ENCODE data around the gene DHTKD1.

DNA sequence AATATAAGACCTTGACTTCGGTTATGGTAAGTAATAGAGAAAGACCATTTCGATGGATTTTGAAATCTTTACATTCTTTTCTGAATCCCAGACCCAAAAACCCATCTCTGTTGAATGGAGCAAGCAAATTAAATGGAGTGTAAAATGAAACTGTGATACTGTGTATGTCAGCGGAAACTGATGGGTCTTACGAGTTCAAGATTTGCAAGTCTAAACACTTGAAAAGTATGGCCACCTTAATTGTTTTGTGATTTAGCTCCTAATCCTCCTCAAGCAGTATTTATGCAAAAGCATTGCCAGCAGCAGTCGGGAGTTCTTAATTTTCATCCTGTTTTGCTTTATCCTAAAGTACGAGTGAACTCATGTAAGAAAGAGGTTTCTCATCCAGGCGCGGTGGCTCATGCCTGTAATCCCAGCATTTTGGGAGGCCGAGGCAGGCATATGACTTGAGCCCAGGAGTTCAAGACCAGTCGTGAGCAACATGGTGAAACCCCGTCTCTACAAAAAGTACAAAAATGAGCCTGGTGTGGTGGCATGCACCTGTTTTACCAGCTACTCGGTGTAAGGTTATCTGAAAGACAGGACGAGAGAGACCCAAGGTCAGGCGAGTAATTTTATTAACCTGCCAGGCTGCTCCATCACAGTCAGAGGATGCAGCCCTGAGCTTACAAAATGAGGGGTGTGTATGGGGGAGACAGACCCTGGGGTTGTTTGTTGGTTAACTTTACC lies 5.8 kb upstream of the DHTKD1 start:
- TF ChIP-seq, protein P1, sequence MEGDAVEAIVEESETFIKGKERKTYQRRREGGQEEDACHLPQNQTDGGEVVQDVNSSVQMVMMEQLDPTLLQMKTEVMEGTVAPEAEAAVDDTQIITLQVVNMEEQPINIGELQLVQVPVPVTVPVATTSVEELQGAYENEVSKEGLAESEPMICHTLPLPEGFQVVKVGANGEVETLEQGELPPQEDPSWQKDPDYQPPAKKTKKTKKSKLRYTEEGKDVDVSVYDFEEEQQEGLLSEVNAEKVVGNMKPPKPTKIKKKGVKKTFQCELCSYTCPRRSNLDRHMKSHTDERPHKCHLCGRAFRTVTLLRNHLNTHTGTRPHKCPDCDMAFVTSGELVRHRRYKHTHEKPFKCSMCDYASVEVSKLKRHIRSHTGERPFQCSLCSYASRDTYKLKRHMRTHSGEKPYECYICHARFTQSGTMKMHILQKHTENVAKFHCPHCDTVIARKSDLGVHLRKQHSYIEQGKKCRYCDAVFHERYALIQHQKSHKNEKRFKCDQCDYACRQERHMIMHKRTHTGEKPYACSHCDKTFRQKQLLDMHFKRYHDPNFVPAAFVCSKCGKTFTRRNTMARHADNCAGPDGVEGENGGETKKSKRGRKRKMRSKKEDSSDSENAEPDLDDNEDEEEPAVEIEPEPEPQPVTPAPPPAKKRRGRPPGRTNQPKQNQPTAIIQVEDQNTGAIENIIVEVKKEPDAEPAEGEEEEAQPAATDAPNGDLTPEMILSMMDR (IDR thresholded peaks at IDR 0.05), result no peak
- TF ChIP-seq SIN3A (IDR thresholded peaks at IDR 0.05; ENCODE audit: borderline replicate concordance, insufficient read depth, low read depth, low read length), result no peak
- TF ChIP-seq, protein P2, sequence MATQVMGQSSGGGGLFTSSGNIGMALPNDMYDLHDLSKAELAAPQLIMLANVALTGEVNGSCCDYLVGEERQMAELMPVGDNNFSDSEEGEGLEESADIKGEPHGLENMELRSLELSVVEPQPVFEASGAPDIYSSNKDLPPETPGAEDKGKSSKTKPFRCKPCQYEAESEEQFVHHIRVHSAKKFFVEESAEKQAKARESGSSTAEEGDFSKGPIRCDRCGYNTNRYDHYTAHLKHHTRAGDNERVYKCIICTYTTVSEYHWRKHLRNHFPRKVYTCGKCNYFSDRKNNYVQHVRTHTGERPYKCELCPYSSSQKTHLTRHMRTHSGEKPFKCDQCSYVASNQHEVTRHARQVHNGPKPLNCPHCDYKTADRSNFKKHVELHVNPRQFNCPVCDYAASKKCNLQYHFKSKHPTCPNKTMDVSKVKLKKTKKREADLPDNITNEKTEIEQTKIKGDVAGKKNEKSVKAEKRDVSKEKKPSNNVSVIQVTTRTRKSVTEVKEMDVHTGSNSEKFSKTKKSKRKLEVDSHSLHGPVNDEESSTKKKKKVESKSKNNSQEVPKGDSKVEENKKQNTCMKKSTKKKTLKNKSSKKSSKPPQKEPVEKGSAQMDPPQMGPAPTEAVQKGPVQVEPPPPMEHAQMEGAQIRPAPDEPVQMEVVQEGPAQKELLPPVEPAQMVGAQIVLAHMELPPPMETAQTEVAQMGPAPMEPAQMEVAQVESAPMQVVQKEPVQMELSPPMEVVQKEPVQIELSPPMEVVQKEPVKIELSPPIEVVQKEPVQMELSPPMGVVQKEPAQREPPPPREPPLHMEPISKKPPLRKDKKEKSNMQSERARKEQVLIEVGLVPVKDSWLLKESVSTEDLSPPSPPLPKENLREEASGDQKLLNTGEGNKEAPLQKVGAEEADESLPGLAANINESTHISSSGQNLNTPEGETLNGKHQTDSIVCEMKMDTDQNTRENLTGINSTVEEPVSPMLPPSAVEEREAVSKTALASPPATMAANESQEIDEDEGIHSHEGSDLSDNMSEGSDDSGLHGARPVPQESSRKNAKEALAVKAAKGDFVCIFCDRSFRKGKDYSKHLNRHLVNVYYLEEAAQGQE (IDR thresholded peaks at IDR 0.05; ENCODE audit: insufficient read depth in 1 of 2, low read depth in 2 of 2, low read length in 1 of 2), result no peak
- TF ChIP-seq POLR2AphosphoS5 (IDR thresholded peaks at IDR 0.05; ENCODE audit: low read depth, low read length), result no peak
- TF ChIP-seq TCF7L2 (IDR thresholded peaks at IDR 0.05; ENCODE audit: low read depth, low read length), result no peak

Data from Panc1 (cell line).